Caco-2 (cell line): ENCODE measurements around the gene ZNF142. TPM values are rescaled to one million over a fixed set of nuclear protein-coding genes. Genes with fewer than 3 reads are reported as not detected.

Source experiments
- BruUV-seq: library from RNA; stranded (reverse); fragments of 400-500 nt; replicated peaks from 2 replicates; lab custom pipeline; 2021; lab: Mats Ljungman, UMichigan
- CTCF ChIA-PET: fragments of 300-600 bp; sonication (Branson Sonifier 250); formaldehyde crosslinking; loops from one replicate; lab custom pipeline; 2022; ENCODE audit warnings: antibody characterized with exemption; lab: Charles Lee
- POLR2A ChIA-PET: fragments of 300-600 bp; sonication (Branson Sonifier 250); formaldehyde crosslinking; loops from one replicate; lab custom pipeline; 2022; ENCODE audit warnings: antibody characterized with exemption; lab: Charles Lee
- DNase-seq, 2 experiments: peaks; one replicate each; pipeline versions ENCODE4 v3.0.0 to v3.0.0-alpha.2; 2020 to 2022
- H3K27me3 ChIP-seq: replicated peaks from 2 replicates; pipeline ENCODE4 v1.6.0; 2011; ENCODE audit warnings: low read length; ENCODE audit not compliant: control insufficient read depth, insufficient read depth
- H3K36me3 ChIP-seq: 2 replicates; pipeline ENCODE4 v1.5.1; 2011; ENCODE audit warnings: low read length; ENCODE audit not compliant: control insufficient read depth, insufficient read depth
- H3K4me1 ChIP-seq: fragments of 250-450 bp; sonication (Bioruptor Pico); 2 replicates; pipeline ENCODE4 v1.5.1; 2020; ENCODE audit warnings: mild to moderate bottlenecking
- H3K4me3 ChIP-seq: 2 replicates; pipeline ENCODE4 v1.5.1; 2011; ENCODE audit warnings: low read depth, mild to moderate bottlenecking, control low read depth, low read length
- H3K9me3 ChIP-seq: fragments of 250-450 bp; sonication (Bioruptor Pico); 2 replicates; pipeline ENCODE4 v1.5.1; 2020; ENCODE audit warnings: mild to moderate bottlenecking, moderate library complexity
- H3K27ac Mint-ChIP-seq: one replicate; pipeline ENCODE4 v1.8.0; 2022; ENCODE audit warnings: mixed read lengths; ENCODE audit not compliant: unreplicated experiment
- H3K27me3 Mint-ChIP-seq: one replicate; pipeline ENCODE4 v1.8.0; 2022; ENCODE audit warnings: mixed read lengths; ENCODE audit not compliant: insufficient read depth, unreplicated experiment
- H3K36me3 Mint-ChIP-seq: one replicate; pipeline ENCODE4 v1.8.0; 2022; ENCODE audit warnings: mild to moderate bottlenecking, mixed read lengths; ENCODE audit not compliant: insufficient read depth, unreplicated experiment
- H3K4me1 Mint-ChIP-seq: one replicate; pipeline ENCODE4 v1.8.0; 2022; ENCODE audit warnings: low read depth, mixed read lengths; ENCODE audit not compliant: unreplicated experiment
- H3K4me3 Mint-ChIP-seq: one replicate; pipeline ENCODE4 v1.8.0; 2022; ENCODE audit warnings: mild to moderate bottlenecking, moderate library complexity, mixed read lengths; ENCODE audit not compliant: unreplicated experiment
- H3K9me3 Mint-ChIP-seq: one replicate; pipeline ENCODE4 v1.8.0; 2022; ENCODE audit warnings: mixed read lengths; ENCODE audit not compliant: unreplicated experiment
- intact Hi-C: fragments of 100-400 bp; cut with micrococcal nuclease; formaldehyde crosslinking; loops from one replicate; pipeline ENCODE4 v1.10.0; 2022; ENCODE audit not compliant: unreplicated experiment
- total RNA-seq: library from RNA; stranded (reverse); gene quantifications from 2 replicates; pipeline ENCODE4 v1.2.3, GENCODE V29; 2022
- TF ChIP-seq, protein P1 (sequence below), 2 experiments: fragments of 200-600 bp in 1 of 2; IDR thresholded peaks; 1 replicate in 1 of 2; 2 replicates in 1 of 2; pipeline versions ENCODE4 v1.5.1 to v1.8.0; 2011 to 2022; ENCODE audit warnings: antibody characterized with exemption in 1 of 2, control low read depth in 1 of 2, inconsistent platforms in 1 of 2, low read depth in 1 of 2, low read length in 1 of 2, mild to moderate bottlenecking in 1 of 2, moderate library complexity in 1 of 2; ENCODE audit not compliant: insufficient read depth in 1 of 2, severe bottlenecking in 1 of 2, unreplicated experiment in 1 of 2

ZNF142 gene
- total RNA-seq, 1 experiment from 2014 or later: 37.0 TPM

DNA sequence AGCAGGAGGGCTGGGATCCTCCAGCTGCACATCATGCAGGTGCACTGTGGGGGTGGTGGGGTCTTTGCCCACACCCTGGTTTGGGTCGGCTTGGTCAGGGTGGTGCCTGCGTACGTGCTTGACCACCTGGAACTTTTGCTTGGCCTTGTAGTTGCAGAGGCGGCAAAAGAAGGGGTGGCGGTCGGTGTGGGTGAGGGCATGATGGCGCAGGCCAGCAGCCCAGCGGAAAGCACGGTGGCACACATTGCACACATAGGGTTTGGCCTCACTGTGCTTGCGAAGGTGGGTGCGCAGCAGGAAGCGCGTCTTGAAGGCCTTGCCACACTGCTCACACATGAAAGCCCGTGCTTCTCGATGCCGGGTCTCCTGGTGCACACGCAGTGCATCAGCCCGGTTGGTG lies 21.1 kb downstream of the ZNF142 start:
- Mint-ChIP-seq H3K9me3 (no peaks in the 10 kb centered on the region), H3K27me3 (no peaks in the 10 kb centered on the region), H3K4me3 (no peak overlapping the region), H3K4me1 (no peaks in the 10 kb centered on the region), H3K36me3 (peaks cover 48% of the 10 kb centered on the region), H3K27ac (no peak overlapping the region)
- intact Hi-C loops: no loop called here
- Histone ChIP-seq H3K9me3 (no peaks in the 10 kb centered on the region), H3K4me3 (no peak overlapping the region), H3K27me3 (no peaks in the 10 kb centered on the region), H3K4me1 (no peaks in the 10 kb centered on the region), H3K36me3 (peaks cover 5% of the 10 kb centered on the region; the same call in 1 of the 2 replicates)
- ChIA-PET POLR2A (no interaction called here), CTCF (no interaction called here)
- DNase-seq: no peak
- TF ChIP-seq, protein P1, sequence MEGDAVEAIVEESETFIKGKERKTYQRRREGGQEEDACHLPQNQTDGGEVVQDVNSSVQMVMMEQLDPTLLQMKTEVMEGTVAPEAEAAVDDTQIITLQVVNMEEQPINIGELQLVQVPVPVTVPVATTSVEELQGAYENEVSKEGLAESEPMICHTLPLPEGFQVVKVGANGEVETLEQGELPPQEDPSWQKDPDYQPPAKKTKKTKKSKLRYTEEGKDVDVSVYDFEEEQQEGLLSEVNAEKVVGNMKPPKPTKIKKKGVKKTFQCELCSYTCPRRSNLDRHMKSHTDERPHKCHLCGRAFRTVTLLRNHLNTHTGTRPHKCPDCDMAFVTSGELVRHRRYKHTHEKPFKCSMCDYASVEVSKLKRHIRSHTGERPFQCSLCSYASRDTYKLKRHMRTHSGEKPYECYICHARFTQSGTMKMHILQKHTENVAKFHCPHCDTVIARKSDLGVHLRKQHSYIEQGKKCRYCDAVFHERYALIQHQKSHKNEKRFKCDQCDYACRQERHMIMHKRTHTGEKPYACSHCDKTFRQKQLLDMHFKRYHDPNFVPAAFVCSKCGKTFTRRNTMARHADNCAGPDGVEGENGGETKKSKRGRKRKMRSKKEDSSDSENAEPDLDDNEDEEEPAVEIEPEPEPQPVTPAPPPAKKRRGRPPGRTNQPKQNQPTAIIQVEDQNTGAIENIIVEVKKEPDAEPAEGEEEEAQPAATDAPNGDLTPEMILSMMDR (IDR thresholded peaks at IDR 0.05; ENCODE audit: insufficient read depth in 1 of 2, low read depth in 1 of 2, low read length in 1 of 2, severe bottlenecking in 1 of 2, unreplicated experiment in 1 of 2): no peak
- BruUV-seq: no TSS peak

DNA sequence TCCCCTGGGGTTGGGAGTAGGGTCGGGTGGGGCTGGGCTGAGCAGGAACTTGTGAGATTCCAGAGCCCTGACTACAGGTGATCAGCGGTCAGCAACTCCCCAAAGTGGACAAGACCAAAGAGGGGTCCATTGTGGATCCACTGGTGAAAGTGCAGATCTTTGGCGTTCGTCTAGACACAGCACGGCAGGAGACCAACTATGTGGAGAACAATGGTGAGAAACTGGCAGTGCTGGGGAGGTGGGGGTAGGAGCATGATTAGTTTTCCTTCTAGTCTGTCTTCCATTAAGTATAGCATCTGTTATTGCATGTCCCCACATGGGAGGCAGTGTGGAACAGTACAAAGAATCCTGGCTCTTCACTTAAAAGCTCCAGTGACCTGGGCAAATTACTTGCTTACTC lies 23.7 kb downstream of the ZNF142 start:
- Mint-ChIP-seq H3K27me3 (no peaks in the 10 kb centered on the region), H3K9me3 (no peaks in the 10 kb centered on the region), H3K27ac (no peak overlapping the region), H3K4me1 (no peaks in the 10 kb centered on the region), H3K36me3 (peaks cover 40% of the 10 kb centered on the region), H3K4me3 (no peak overlapping the region)
- intact Hi-C loops: no loop called here
- Histone ChIP-seq H3K4me3 (no peak overlapping the region), H3K36me3 (peaks cover 3% of the 10 kb centered on the region; the same call in 1 of the 2 replicates), H3K4me1 (no peaks in the 10 kb centered on the region), H3K27me3 (no peaks in the 10 kb centered on the region), H3K9me3 (no peaks in the 10 kb centered on the region)
- no peak for DNase-seq
- CTCF ChIA-PET: no interaction called here
- TF ChIP-seq, protein P1 (IDR thresholded peaks at IDR 0.05; ENCODE audit: insufficient read depth in 1 of 2, low read depth in 1 of 2, low read length in 1 of 2, severe bottlenecking in 1 of 2, unreplicated experiment in 1 of 2): no peak
- POLR2A ChIA-PET: no interaction called here
- BruUV-seq: no TSS peak

DNA sequence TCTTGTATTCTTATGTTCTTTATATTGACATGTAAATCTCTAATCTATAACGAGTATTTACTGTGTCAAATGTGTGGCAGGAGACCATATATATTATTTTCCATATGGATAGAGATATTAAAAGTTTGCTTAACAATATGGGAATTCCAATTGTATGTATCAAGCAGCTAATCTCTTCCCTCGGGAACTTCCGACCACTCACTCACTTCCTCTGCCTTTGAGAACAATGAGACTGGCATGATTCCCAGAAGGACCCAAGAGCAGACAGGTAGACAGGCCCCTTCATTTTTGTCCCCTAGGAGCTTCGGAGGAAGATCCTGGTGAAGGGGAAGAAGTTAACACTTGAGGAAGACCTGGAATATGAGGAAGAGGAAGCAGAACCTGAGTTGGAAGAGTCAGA lies 27.6 kb downstream of the ZNF142 start:
- Histone ChIP-seq H3K27me3 (no peaks in the 10 kb centered on the region), H3K4me3 (no peak overlapping the region), H3K9me3 (no peaks in the 10 kb centered on the region), H3K36me3 (no peaks in the 10 kb centered on the region; the same call in 1 of the 2 replicates), H3K4me1 (no peaks in the 10 kb centered on the region)
- ChIA-PET POLR2A (no interaction called here), CTCF (no interaction called here)
- no peaks in the 10 kb centered on the region for H3K4me1 Mint-ChIP-seq
- intact Hi-C loops: no loop called here
- TF ChIP-seq, protein P1 (IDR thresholded peaks at IDR 0.05; ENCODE audit: insufficient read depth in 1 of 2, low read depth in 1 of 2, low read length in 1 of 2, severe bottlenecking in 1 of 2, unreplicated experiment in 1 of 2): no peak
- no peaks in the 10 kb centered on the region for H3K27me3 Mint-ChIP-seq
- H3K4me3 Mint-ChIP-seq: no peak overlapping the region
- H3K27ac Mint-ChIP-seq: no peak overlapping the region
- H3K9me3 Mint-ChIP-seq: no peaks in the 10 kb centered on the region
- DNase-seq: no peak
- peaks cover 14% of the 10 kb centered on the region for H3K36me3 Mint-ChIP-seq
- BruUV-seq: no TSS peak
